ENCODE measurements around the gene SNX14. TPM values are rescaled to one million over a fixed set of nuclear protein-coding genes. Genes with fewer than 3 reads are reported as not detected.

SNX14 gene
- total RNA-seq, 1 experiment from 2014 or later = 119 TPM

- in situ Hi-C loops (cut with HindIII; ENCODE audit: low pct_unique_long_range_greater_than_20kb, low sequenced_read_pairs) = no loop called here
- TF ChIP-seq TCF7L2 (IDR thresholded peaks at IDR 0.05; ENCODE audit: low read depth, low read length) (no peak), REST (IDR thresholded peaks at IDR 0.05; ENCODE audit: insufficient read depth in 1 of 2, low read depth in 2 of 2, low read length in 1 of 2) (no peak), POLR2AphosphoS5 (IDR thresholded peaks at IDR 0.05; ENCODE audit: low read depth, low read length) (no peak), SIN3A (IDR thresholded peaks at IDR 0.05; ENCODE audit: borderline replicate concordance, insufficient read depth, low read depth, low read length) (no peak), CTCF (IDR thresholded peaks at IDR 0.05) (no peak)
- DNase-seq (ENCODE audit: low read depth, low spot score) = no peak
- no peaks in the 10 kb centered on the region for H3K9me3 ChIP-seq (ENCODE audit: control insufficient read depth, insufficient read depth, low read depth, low read length)
- CTCF ChIA-PET = interaction anchor here (0.9 kb wide), 1 partner anchor 11 kb away, joined by 3 read pairs; no protein-coding TSS in a partner anchor
- H3K27ac ChIP-seq (ENCODE audit: low read length) = no peak overlapping the region
- H3K36me3 ChIP-seq (ENCODE audit: control insufficient read depth, insufficient read depth, low read length) = no peaks in the 10 kb centered on the region
- no peak for ATAC-seq
- no peaks in the 10 kb centered on the region for H3K4me1 ChIP-seq (ENCODE audit: control insufficient read depth, insufficient read depth, low read length)
- intact Hi-C loops (cut with micrococcal nuclease; ENCODE audit: unreplicated experiment) = no loop called here
- H3K27me3 ChIP-seq (ENCODE audit: control insufficient read depth, insufficient read depth, low read length) = no peaks in the 10 kb centered on the region
- POLR2A ChIA-PET = no interaction called here
- H3K4me3 ChIP-seq (ENCODE audit: low read depth in 2 of 2, low read length in 2 of 2) = no peak overlapping the region
- no TSS peak for BruUV-seq (replicated peaks)
Measured at GRCh38 chr6:85493389-85493788, 100.3 kb downstream of the SNX14 start.

DNA sequence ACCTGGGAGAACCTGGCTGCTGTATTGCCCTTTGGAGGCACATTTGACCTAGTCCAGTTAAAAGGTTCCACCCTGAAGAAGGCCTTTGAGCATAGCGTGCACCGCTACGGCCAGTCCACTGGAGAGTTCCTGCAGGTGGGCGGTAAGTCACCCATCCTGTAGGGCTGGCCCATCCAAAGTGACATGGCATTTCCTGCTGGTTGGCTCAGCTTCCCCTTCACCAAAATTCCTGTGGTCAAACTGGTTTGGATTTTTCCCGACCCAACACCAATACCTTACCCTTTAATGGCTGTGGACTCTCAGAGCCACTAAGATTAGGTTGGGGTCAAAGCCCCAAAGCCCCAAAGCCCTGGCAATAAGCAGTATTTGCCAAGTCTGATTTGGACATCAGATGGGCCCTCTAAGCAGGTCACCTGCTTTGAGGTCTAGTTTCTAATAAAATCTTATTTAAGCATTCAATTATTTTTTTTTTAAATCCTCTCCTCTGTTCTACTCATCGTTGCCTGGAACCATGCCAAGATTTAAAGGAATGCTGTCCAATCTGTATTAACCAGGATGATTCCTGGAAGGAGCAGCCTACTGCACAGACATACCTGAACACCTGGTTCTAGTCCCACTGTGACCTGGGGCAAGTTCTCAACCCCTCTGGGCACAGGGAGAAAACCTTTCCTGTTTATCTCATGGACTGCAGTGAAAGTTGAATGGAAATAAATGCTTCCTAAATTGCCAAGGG is 103.0 kb downstream of the SNX14 start:
- ChIA-PET CTCF (no interaction called here), POLR2A (no interaction called here)
- DNase-seq (ENCODE audit: low read depth, low spot score) = no peak
- no TSS peak for BruUV-seq (replicated peaks)
- H3K9me3 ChIP-seq (ENCODE audit: control insufficient read depth, insufficient read depth, low read depth, low read length) = no peaks in the 10 kb centered on the region
- TF ChIP-seq TCF7L2 (IDR thresholded peaks at IDR 0.05; ENCODE audit: low read depth, low read length) (no peak), CTCF (IDR thresholded peaks at IDR 0.05) (no peak), REST (IDR thresholded peaks at IDR 0.05; ENCODE audit: insufficient read depth in 1 of 2, low read depth in 2 of 2, low read length in 1 of 2) (no peak), SIN3A (IDR thresholded peaks at IDR 0.05; ENCODE audit: borderline replicate concordance, insufficient read depth, low read depth, low read length) (no peak), POLR2AphosphoS5 (IDR thresholded peaks at IDR 0.05; ENCODE audit: low read depth, low read length) (no peak; the same call in 1 of the 2 replicates)
- no peak overlapping the region for H3K4me3 ChIP-seq (ENCODE audit: low read depth in 2 of 2, low read length in 2 of 2)
- intact Hi-C loops (cut with micrococcal nuclease; ENCODE audit: unreplicated experiment) = no loop called here
- H3K36me3 ChIP-seq (ENCODE audit: control insufficient read depth, insufficient read depth, low read length) = no peaks in the 10 kb centered on the region
- H3K27me3 ChIP-seq (ENCODE audit: control insufficient read depth, insufficient read depth, low read length) = no peaks in the 10 kb centered on the region
- ATAC-seq = no peak
- no peak overlapping the region for H3K27ac ChIP-seq (ENCODE audit: low read length)
- in situ Hi-C loops (cut with HindIII; ENCODE audit: low pct_unique_long_range_greater_than_20kb, low sequenced_read_pairs) = no loop called here
- no peaks in the 10 kb centered on the region for H3K4me1 ChIP-seq (ENCODE audit: control insufficient read depth, insufficient read depth, low read length)

Data from Panc1 (cell line).